Measurements from ENCODE around the gene PHLDB1.
A peak's percentile ranks its signal among the peaks of the same experiment; 100 is the strongest.
"Not testable (repeated sequence)": the region's sequence is repeated elsewhere in the genome, so short reads cannot be mapped to it uniquely, and the experiment has no call there.

PHLDB1 gene

DNA sequence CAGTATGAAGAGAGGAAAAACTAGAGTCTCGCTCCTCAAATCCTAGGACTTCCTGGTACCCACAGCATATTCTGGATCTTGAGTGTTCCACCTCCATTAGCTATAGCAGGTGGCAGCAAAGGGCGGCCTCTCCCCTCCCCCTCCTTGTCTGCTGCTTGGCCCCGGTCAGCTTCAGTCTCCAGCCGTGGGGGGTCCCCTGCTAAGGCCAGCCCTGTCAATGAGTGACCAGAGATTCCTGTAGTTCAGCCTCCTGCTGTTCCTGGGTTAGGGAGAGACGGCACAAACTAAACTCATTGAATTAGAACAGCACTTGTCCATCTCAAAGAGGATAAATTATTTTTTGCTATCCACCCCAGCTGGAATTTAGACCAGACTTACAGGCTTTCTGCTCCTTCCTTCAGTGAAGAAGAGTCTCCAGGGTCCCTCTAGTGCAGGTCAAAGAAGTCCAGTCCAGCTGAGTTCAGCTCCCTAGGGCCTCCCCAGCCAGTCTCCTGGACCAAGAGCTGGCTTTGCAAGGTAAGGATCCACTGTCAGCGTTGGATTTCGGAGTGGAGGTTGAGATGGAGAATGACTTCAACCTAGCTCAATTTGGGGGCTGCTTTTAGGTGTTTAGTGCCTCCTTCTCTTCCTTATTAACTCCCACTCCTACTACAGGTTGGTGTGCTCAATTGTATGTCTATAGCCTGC, 1.1 kb upstream of the PHLDB1 start:
- DNase-seq, result no peak

DNA sequence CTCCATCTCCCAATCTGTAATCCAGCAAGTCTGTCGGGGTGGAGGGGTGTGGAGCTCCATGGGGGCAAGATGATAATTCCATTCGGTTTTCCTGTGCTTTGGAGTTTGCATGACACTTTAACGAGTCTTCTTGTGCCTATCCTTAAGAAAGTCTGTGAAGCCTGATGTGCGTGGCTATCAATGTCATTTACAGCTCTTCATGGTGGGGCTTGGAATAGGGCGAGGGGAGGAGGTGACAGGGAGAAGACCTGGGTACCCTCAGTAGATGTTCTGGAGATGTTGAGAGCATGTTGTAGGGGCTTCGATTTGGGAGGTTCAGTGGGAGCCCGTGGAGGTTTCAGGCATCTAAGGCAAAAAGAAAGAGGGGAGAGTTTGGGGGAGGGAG, 579 bp upstream of the PHLDB1 start:
- DNase-seq, result no peak

DNA sequence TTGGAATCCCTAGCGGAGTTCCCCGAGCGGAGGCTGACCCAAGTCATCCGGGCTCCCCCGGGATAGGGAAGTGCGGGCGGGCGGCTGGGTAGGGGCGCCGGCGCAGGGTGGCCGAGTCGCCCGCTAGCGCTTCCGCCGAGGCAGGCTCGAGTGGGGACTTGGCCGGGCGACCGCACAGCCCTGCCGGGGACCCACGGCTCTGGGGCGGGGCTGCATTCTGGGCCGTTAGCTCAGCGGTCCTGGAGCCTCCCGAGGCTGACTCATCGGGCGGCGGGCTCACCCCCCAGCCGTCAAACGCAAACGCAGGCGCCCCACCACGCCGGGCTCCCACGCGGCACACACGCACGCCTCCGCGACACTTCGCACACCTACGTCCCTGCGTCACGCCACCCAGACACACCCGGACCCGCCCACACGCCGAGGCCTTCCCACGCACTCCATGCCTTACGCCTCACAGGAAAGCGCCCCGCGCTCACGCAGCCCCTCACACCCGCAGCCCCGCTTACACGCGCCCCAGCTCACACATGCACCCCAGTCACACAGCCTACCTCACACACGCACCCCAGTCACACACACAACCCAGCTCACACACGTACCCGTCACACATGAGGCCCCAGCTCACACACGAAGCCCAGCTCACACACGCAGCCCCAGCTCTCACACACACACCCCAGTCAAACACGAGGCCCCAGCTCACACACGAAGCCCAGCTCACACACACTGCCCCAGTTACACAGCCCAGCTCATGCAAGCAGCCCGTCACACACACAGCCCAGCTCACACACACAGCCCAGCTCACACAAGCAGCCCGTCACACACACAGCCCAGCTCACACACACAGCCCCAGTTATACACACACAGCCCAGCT, 1.2 kb downstream of the PHLDB1 start:
- peak; percentile 85 for DNase-seq

DNA sequence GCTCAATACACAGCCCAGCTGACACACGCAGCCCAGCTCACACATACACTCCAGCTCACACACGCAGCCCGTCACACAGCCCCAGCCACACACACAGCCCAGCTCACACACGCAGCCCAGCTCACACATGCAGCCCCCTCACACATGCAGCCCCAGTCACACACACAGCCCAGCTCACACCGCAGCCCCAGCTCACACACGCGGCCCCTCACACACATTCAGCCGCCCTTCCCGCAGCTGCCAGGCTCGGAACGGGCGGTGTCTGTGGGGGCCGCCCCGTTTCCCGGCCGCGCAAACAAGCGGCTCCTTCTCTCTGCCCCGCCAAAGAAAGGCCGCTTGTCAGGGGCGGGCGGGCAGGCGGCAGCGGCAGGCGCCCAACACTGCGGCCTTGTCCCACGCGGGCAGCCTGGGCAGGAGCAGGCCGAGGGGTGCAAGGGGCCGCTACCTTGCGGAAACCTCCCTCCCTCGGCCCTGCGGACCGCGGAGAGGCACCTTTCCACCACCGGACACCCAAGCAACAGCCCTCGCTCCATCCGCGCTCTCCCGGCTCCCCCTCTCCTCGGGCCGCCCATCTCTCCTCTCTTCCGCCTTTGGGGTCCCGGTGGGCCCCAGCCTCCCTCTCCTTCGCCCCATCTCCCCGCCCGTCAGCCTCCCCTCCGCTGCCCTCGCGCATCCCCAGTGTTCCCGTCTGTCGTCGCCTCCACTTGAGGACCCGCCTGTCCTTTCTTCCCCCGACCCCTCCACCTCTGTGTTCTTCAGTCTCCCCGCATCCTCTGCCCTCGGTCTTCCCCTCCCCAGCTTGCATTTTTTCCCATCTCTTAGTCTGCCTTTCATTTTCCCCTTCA, 2.2 kb downstream of the PHLDB1 start:
- DNase-seq, result no peak

DNA sequence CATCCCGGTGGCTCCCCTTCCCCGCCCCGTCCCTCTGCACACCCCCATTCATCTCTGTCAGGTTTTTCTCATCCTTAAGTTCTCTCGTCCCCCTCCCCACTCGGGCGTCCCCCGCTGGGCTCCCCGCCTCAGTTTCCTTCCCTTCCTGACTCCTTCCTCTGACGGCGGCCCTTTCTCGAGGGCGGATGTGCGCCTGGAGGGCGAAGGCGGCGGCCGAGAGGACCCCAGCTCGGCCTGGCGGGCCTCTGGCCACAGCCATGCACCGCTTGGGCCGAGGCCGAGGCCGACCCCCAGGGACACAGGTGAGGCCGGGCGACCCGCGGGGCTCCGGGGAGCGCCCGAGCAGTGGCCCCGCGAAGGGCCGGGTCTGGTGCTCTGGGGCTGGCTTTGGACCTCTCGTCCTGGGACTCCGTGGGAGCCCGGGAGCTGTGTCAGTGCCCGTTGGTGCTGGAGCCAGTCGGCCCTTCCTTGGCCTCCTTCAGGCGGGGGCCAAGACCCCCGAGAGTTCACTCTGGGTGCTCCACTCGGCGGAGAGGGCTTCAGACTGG, 2.9 kb downstream of the PHLDB1 start:
- no peak for DNase-seq

DNA sequence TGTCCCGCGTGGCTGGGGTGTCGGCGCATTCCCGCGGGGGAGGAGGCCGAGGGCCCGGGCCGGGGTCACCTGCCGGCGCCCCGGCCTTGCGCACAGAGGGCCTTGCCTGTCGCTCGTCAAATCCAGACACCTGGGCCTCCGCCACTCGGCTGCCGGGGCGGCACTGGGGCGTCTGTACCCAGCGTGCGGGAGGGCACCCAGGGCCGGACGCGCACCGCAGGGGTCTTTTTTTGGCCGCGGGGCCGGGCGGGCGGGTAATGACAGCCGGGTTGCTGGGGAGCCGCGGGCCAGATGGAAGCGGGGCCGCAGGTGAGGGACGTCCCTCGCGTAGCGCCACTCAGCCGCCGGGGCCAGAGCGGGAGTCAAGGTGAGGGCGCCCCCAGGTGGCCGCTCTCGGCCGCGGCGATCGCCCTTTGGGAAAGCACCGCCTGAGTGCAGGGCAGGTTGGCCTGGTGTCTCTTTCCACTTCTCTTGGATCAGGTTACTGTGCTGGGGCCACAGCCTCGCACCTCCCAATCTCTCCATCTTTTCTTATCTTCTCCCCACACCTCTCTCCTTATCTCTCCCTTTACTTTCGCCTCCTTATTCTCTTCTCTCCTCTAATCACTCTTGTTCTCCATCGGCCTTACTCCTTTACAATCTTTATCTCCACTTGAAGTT, 3.5 kb downstream of the PHLDB1 start:
- DNase-seq, result peak; percentile 68

DNA sequence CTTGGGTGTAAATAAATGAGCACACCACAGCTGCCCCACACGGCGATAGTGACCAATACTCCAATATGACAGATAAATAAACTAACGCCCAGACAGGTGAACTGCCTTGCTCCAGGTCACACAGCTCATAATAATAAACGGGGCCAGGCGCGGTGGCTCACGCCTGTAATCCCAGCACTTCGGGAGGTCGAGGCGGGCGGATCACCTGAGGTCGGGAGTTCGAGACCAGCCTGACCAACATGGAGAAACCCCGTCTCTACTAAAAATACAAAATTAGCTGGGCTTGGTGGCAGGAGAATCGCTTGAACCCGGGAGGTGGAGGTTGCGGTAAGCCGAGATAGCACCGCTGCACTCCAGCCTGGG, 4.0 kb downstream of the PHLDB1 start:
- not testable (repeated sequence) for DNase-seq

DNA sequence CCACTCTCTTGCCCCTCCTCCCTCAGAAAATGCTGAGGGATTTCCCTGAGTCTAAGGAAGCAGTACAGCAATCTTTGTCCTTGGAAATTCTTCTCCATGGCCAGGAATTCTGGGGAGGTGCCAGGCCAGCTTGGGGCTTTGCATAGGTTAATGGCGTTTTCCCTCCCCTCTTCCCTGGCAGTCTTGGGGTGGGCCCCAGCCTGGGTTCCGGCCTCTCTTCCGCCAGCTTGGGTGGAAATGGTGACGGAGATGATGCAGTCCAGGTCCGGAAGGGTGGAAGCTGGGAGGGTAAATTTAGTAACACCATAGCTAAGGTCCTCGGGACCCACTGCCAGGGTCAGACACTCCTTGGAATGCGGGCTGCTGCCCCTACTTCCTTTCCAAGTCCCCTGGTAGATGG, 5.0 kb downstream of the PHLDB1 start:
- DNase-seq, result no peak

DNA sequence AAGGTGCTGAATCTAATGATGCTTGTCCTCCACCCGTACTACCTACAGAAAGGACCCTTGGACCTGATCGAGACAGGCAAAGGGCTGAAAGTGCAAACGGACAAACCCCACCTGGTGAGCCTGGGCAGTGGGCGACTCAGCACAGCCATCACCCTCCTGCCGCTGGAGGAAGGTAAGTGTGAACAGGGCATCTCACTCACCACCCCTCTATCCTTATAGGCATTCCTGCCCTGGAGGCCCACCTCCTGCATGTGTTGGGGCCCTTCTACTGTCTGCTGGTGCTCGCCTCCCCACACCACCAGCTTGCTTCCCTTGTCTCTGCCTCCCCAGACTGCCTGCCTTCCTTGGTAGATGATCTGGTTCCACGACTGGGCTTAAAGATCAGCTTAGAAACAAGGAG, 7.1 kb downstream of the PHLDB1 start:
- DNase-seq, result no peak

DNA sequence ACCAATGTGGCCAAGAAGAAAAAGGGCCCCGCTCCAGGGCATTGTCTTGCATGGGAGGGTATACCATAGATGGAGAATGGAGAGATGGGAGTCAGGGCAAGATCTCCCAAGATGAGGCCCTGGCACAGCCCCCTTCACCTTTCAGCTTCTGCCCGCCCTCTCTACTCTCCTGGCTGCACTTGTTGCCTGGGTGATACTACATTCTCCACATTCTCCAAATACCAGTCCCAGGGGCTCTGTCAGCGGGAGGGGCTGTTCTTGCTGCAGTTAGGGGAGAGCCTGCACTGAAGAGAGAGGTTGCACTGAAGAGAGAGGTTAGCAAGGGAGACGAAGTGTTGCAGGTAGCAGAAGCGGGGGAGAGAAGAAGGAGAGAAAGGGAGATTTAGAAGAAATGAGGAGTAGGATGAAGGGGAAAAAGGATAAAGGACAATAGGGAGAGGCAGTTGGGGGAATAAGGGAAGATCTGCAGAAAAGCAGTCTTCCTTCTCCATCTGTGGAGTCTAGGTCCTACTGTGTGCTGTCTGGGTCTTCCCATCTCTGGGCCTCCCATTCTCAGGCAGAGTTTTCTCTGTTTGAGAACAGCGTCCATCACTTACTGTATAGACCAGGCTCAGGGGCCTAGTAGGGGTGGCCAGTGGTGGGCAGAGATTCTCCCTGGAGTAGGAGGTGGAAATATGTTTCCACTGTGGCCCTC, 8.0 kb downstream of the PHLDB1 start:
- no peak for DNase-seq

DNA sequence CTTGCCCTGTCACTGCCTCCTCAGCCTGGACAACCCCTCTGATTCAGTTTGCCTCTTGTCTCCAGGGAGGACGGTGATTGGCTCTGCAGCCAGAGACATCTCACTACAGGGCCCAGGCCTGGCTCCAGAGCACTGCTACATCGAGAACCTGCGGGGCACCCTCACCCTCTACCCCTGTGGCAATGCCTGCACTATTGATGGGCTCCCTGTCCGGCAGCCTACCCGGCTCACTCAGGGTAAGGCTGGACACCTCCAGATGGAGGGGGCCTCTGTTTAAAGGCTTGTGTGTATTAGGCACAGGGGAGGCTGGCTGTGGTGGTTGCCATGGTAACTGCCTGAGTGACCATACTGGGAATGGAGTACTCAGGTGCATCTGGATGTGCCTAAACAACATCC, 8.6 kb downstream of the PHLDB1 start:
- DNase-seq, result no peak

DNA sequence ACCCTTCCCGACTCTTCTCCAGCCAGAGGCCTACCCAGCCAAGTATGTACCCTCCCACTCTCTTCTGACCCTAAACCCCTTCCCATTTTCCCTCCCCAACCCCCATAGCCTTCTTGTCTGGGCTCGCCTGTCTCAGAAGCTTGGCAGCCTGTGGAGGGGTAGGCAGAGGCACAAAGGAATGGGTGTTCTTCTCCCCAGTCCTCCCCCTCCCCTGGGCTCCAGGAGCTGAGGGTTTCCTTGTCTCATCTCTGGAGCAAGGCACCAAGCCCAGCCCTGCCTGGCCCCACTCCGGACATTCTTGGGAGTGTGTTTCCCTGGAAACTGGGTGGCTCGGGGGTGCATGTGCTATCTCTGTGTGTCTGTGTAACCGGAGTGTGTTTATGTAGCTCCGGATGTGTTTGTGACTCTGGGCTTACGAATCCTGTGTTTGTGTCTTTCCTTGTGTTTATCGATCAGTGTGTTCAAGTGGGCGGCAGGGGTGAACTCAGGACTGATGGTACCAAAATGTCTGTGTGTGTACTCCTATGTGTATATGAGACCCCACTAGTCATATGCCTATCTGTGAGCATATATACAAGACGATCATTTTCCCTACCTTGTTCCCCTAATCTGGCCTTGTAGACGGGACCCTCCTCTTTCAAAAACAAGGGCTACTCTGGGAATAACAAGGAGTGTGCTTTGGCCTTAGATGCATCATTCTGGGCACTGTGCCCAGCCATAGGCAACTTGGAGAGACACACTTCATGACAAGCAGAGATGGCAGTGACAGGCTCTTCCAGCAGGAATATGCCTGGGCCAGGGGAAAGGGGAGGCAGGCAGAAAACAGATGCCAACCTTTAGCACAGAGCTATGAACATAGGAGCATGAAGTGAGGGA, 10.9 kb downstream of the PHLDB1 start:
- no peak for DNase-seq

DNA sequence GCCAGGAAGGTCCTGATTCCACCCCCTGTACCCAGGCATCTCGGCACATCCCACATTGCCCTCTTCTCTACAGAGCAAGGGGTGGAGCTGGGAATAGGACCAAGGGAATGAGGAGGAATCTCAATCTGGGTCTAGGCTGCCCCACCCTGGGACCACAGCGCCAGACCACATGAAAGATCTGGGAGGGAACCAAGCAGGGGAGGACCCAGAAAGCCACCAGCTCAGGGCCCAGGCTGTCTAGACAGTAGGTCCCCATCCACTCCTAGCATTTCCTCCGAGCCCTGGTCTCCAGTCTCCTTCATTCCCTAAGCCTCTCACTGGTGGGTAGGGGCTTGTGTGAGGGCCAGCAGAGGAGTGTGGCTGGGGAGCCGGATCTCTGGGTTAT, 11.6 kb downstream of the PHLDB1 start:
- DNase-seq, result no peak

DNA sequence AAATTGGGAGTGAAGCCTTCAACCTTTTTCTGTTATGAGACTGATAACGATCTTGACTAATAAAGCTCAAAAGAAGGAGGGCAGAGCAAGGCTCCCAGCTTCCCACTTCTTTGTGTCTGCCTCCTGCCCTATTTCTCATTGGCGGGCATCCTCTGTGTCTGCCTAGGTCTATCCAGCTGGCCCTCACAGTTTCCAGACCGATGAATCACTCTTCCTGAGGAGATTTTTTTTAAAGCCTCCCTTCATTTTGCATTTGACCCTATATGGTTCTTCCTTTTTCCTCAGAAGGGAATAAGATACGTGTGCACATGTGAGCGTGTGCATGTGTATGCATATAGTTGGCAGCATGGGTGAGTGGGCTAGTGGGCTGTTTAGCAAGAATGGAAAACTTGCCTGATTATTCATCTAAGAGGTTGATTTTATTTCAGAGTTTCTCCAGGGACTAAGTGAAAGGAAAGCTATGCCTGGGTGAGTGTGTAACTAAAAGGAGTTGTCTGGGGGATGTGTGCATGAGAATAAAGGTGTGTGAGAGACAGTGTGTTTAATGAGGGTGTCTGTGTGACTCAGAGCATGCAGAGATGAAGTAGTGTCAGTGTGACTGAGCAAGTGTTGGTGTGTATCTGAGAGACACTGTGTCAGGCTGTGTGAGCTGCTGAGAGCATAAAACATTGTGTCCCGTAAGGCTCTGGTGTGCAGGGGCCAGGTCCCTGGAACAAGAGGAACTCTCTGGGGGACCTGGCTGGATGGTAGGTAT, 12.2 kb downstream of the PHLDB1 start:
- DNase-seq, result peak; percentile 96

DNA sequence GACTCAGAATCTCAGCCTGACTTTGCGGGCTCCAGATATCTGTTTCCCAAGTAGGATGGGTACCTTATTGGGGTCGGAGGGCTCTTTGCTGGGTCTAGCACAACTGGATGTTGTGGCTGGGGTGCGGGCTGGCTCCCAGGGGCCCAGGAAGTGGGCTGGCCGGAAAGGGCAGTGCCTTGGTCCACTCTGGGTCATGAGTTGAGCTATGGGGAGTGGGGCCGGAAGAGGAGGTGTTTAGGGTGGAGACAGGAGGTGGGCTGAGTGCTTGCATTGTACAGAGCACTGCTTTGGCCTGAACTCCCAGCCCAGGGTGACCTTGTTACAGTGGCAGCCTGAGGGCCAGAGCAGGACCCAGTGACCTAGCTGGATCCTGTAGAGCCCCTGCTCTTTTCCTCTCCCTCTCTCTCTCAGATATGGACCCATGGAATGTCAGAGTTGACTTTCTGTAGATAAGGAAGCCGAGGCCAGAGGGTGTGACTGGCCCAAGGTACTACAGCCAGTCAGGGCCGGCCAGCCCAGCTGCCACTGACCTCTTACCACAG, 13.2 kb downstream of the PHLDB1 start:
- DNase-seq, result no peak

DNA sequence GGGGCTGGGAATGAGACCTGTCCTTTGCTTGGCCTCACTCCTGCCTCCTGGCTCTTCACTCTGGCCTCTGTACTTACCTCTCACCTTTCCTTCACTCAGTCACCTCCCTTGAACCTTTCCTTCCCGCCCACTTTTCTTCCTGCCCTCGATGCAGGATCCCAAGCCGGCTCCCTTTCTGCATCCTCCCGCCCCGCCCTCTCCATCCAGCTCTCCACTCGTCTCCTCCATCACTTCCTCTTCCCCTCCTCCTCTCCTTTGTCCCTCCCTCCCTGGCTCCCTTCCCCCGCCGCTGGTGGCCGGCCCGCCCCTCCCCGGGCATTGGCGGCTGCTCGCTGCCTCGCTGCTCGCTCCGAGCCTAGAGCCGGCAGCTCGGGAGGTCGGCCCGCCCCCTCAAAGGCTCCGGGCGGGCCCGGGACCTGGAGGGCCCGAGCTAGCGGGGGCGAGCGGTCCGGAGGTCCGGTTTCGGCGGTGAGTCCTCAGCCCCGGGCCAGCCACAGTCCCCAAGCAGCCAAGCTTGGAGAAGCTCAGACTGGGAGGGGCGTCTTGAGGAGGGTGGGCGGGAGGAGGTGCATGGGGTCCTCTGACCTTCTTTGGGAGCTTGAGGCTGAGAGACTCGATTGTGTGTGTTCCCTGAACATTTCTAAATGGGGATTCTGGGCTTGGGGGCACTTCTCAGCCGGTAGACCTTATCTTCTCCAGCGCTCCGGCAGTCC, 13.8 kb downstream of the PHLDB1 start:
- DNase-seq, result peak; percentile 69

DNA sequence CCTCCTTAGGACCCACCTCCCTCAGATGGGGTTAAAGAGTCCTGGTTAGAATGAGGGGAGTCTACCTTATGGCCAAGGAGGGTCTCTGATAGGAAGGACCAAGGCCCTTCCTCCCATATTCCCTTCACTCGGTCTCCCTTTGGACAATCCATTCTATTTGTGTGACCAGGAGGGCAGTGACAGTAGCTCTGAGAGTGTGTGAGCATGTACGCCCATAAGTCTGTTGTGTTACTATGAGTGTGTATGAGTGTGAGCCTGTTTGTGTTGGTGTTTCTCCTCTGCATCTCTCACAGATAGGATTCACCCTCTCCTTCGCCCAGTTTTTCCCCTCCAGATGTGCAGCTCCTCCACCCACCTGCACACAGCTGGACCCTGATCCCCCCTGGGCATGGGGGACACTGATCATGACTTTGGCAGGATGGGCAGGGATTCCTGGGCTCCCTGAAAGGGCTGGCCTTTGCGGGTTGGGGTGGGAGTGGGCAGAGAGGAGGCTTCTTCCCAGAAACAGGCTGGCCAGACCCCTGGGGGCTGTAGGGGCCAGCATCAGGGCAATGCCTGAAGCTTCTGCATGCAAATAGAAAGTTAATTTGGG, 14.5 kb downstream of the PHLDB1 start:
- DNase-seq, result no peak

DNA sequence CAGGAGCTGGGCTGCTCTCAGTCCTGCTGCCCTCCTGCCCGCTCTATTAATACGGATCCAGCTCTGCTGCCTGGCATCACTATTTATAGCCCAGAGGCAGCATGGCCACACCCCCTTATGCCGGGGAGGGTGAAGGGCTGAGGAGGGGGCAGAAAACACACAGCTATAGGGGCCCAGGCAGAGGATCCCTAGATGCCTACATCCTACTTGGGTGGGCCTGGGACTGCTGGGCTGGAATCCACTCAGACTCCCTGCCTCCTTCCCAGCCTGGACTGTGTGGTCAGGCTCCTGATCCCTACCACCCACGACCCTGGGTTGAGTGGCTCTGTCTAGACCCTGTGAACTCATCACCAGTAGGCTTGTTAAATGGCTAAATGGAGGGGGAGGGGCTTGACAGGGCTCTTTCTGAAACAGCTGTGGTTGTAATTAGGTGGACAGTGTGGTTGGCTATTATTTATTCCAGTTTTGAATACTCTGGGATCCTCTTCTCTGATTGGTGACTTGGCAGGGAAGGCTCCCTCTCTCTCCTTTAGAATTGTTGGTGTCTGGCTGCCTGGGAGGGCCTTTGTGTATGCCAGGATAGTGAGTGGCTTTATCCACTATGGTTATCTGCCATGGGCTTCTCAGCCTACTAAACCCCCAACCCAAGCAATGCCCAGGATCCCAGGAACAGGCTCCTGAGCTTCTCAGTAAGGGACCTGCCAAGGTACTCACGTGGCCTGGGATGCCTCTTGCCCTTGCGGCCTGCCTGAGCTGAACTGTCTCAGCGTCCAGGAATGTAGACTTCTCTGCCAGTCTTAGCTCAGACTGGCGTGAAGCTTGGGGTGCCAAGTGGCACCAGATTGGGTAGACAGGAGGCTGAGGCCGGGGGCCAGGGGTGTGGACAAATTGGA, 15.2 kb downstream of the PHLDB1 start:
- peak; percentile 27 for DNase-seq

All from inflammatory macrophage treated with lipopolysaccharide for 4 hours (primary cell).